A673 (cell line): ENCODE measurements around the gene CYP19A1. TPM values are rescaled to one million over a fixed set of nuclear protein-coding genes. Genes with fewer than 3 reads are reported as not detected.

Source experiments
- BruUV-seq: library from RNA; stranded (reverse); fragments of 400-500 nt; replicated peaks from 2 replicates; lab custom pipeline; 2021; lab: Mats Ljungman, UMichigan
- CTCF ChIA-PET: fragments of 300-600 bp; sonication (Branson Sonifier 250); formaldehyde crosslinking; loops from one replicate; lab custom pipeline; 2022; ENCODE audit warnings: antibody characterized with exemption; lab: Charles Lee
- POLR2A ChIA-PET: fragments of 300-600 bp; sonication (Branson Sonifier 250); formaldehyde crosslinking; loops from one replicate; lab custom pipeline; 2022; ENCODE audit warnings: antibody characterized with exemption; ENCODE audit not compliant: low non-redundant PET; lab: Charles Lee
- DNase-seq: peaks from one replicate; pipeline ENCODE4 v3.0.0-alpha.2; 2015; ENCODE audit warnings: low spot score
- H3K27ac ChIP-seq: fragments of 200-600 bp; sonication (generic); 2 replicates; pipeline ENCODE4 v1.5.1; 2016; ENCODE audit warnings: mixed run types, low read depth, mild to moderate bottlenecking, mixed read lengths, antibody characterized with exemption, low read length; ENCODE audit not compliant: poor library complexity, severe bottlenecking
- H3K27me3 ChIP-seq: fragments of 200-600 bp; sonication (generic); replicated peaks from 2 replicates; pipeline ENCODE4 v1.6.1; 2017; ENCODE audit warnings: mixed run types, low read depth, mild to moderate bottlenecking, mixed read lengths, antibody characterized with exemption, low read length; ENCODE audit not compliant: insufficient read depth, poor library complexity
- H3K36me3 ChIP-seq: fragments of 200-600 bp; sonication (generic); 2 replicates; pipeline ENCODE4 v1.6.1; 2016; ENCODE audit warnings: mixed run types, mild to moderate bottlenecking, mixed read lengths, antibody characterized with exemption, low read length; ENCODE audit not compliant: insufficient read depth, poor library complexity, severe bottlenecking
- H3K4me1 ChIP-seq: fragments of 200-600 bp; sonication (generic); 2 replicates; pipeline ENCODE4 v1.6.1; 2017; ENCODE audit warnings: mixed run types, mild to moderate bottlenecking, mixed read lengths, antibody characterized with exemption, low read length; ENCODE audit not compliant: insufficient read depth, poor library complexity, severe bottlenecking
- H3K4me3 ChIP-seq: fragments of 200-600 bp; sonication (generic); 2 replicates; pipeline ENCODE4 v1.5.1; 2016; ENCODE audit warnings: low read depth, mixed run types, mild to moderate bottlenecking, mixed read lengths, low read length; ENCODE audit not compliant: poor library complexity, severe bottlenecking
- H3K9me3 ChIP-seq: fragments of 200-600 bp; sonication (generic); 2 replicates; pipeline ENCODE4 v1.6.1; 2016; ENCODE audit warnings: mixed run types, low read depth, mild to moderate bottlenecking, mixed read lengths, antibody characterized with exemption, low read length; ENCODE audit not compliant: poor library complexity, severe bottlenecking
- CTCF ChIP-seq: fragments of 300-800, 200-600 bp; sonication (generic); conservative IDR thresholded peaks from 2 replicates; pipeline ENCODE4 v1.5.1; 2017; ENCODE audit warnings: low read depth, mild to moderate bottlenecking, antibody characterized with exemption, low read length, moderate library complexity, mixed read lengths
- EZH2 ChIP-seq: fragments of 200-600 bp; sonication (generic); IDR thresholded peaks from 2 replicates; pipeline ENCODE4 v1.6.1; 2017; ENCODE audit warnings: borderline replicate concordance, low read depth, mild to moderate bottlenecking, mixed read lengths, antibody characterized with exemption, low read length; ENCODE audit not compliant: poor library complexity, severe bottlenecking
- intact Hi-C: fragments of 100-400 bp; cut with micrococcal nuclease; formaldehyde crosslinking; loops from one replicate; pipeline ENCODE4 v1.10.0; 2022; ENCODE audit not compliant: unreplicated experiment
- total RNA-seq: library from RNA; stranded (reverse); gene quantifications from 2 replicates; pipeline ENCODE4 v1.2.3, GENCODE V29; 2021

The CYP19A1 gene
- total RNA-seq, 1 experiment from 2014 or later, result 0.80 TPM

GRCh38 chr15:51229907-51230330 is 108.5 kb downstream of the CYP19A1 start:
- intact Hi-C loops, result loop anchor here (5.0 kb wide), 2 partner anchors 152 to 172 kb away; no protein-coding TSS in a partner anchor

GRCh38 chr15:51227940-51228732 is 110.3 kb downstream of the CYP19A1 start:
- CTCF ChIA-PET, result interaction anchor here (0.8 to 1.9 kb wide), 2 partner anchors 153 to 174 kb away, joined by 3 to 6 read pairs; no protein-coding TSS in a partner anchor
- H3K36me3 ChIP-seq, result no peaks in the 10 kb centered on the region
- peak; percentile 84 for DNase-seq
- H3K4me1 ChIP-seq, result peaks cover 10% of the 10 kb centered on the region
- H3K9me3 ChIP-seq, result no peaks in the 10 kb centered on the region
- no peak for TF ChIP-seq CTCF
- H3K4me3 ChIP-seq, result no peak overlapping the region
- no peak overlapping the region for H3K27ac ChIP-seq
- BruUV-seq, result TSS peak; percentile 81
- H3K27me3 ChIP-seq, result no peaks in the 10 kb centered on the region
- intact Hi-C loops, result loop anchor here (5.0 kb wide), 1 partner anchor 154 kb away; no protein-coding TSS in a partner anchor
- POLR2A ChIA-PET, result no interaction called here

More at GRCh38 chr15:51229907-51230330, 108.5 kb downstream of the CYP19A1 start:
- no peaks in the 10 kb centered on the region for H3K36me3 ChIP-seq
- peak; percentile 51 for DNase-seq
- H3K27ac ChIP-seq, result no peak overlapping the region
- POLR2A ChIA-PET, result no interaction called here
- BruUV-seq, result no TSS peak
- peaks cover 21% of the 10 kb centered on the region for H3K4me1 ChIP-seq
- peak; percentile 49 for TF ChIP-seq CTCF
- TF ChIP-seq EZH2, result no peak
- no peaks in the 10 kb centered on the region for H3K27me3 ChIP-seq
- CTCF ChIA-PET, result interaction anchor here (0.8 to 1.9 kb wide), 7 partner anchors 51 to 269 kb away, joined by 3 to 12 read pairs (median 5); no protein-coding TSS in a partner anchor
- no peak overlapping the region for H3K4me3 ChIP-seq
- no peaks in the 10 kb centered on the region for H3K9me3 ChIP-seq

- ChIA-PET CTCF (no interaction called here), POLR2A (no interaction called here)
- H3K4me1 ChIP-seq, result peaks cover 10% of the 10 kb centered on the region
- no peak overlapping the region for H3K4me3 ChIP-seq
- no peaks in the 10 kb centered on the region for H3K36me3 ChIP-seq
- no peaks in the 10 kb centered on the region for H3K27me3 ChIP-seq
- intact Hi-C loops, result loop anchor here (5.0 kb wide), 1 partner anchor 156 kb away; no protein-coding TSS in a partner anchor
- TF ChIP-seq CTCF (no peak), EZH2 (no peak)
- DNase-seq, result no peak
- no TSS peak for BruUV-seq
- no peaks in the 10 kb centered on the region for H3K9me3 ChIP-seq
- no peak overlapping the region for H3K27ac ChIP-seq
These were observed 111.7 kb downstream of the CYP19A1 start for GRCh38 chr15:51226576-51227210.
